ENCODE data around the gene AKIP1.
"Not testable (repeated sequence)": the region's sequence is repeated elsewhere in the genome, so short reads cannot be mapped to it uniquely, and the experiment has no call there.

AKIP1 gene

GRCh38 chr11:8911029-8911823, at the start of gene AKIP1:
AKIP1 (plus strand) TSS chr11:8911189; CDS start chr11:8911450, 261 bp downstream.
- DNase-seq = peak; percentile 94

GRCh38 chr11:8863838-8864237, 47.2 kb upstream of the AKIP1 start:
- no peak for DNase-seq

- DNase-seq = no peak
These were observed 45.7 kb upstream of the AKIP1 start for GRCh38 chr11:8865304-8865703.

- DNase-seq = no peak
These were observed 44.0 kb upstream of the AKIP1 start for GRCh38 chr11:8867035-8867434.

GRCh38 chr11:8867931-8868631, 42.9 kb upstream of the AKIP1 start:
- DNase-seq = no peak

- peak; percentile 50 for DNase-seq
These were observed 40.4 kb upstream of the AKIP1 start for GRCh38 chr11:8870411-8871170.

- no peak for DNase-seq
These were observed 39.7 kb upstream of the AKIP1 start for GRCh38 chr11:8871171-8871775.

- no peak for DNase-seq
These were observed 39.0 kb upstream of the AKIP1 start for GRCh38 chr11:8871962-8872361.

GRCh38 chr11:8873741-8874405, 37.1 kb upstream of the AKIP1 start:
- DNase-seq = no peak

- DNase-seq = no peak
These were observed 32.2 kb upstream of the AKIP1 start for GRCh38 chr11:8878771-8879170.

GRCh38 chr11:8881585-8881984, 29.4 kb upstream of the AKIP1 start:
- DNase-seq = not testable (repeated sequence)

GRCh38 chr11:8886322-8886721, 24.7 kb upstream of the AKIP1 start:
- peak; percentile 36 for DNase-seq

GRCh38 chr11:8891185-8891584, 19.8 kb upstream of the AKIP1 start:
- not testable (repeated sequence) for DNase-seq

GRCh38 chr11:8899119-8899753, 11.8 kb upstream of the AKIP1 start:
- no peak for DNase-seq

- no peak for DNase-seq
These were observed 5.3 kb upstream of the AKIP1 start for GRCh38 chr11:8905528-8906165.

- DNase-seq = no peak
These were observed 3.9 kb upstream of the AKIP1 start for GRCh38 chr11:8907116-8907515.

GRCh38 chr11:8908099-8908498, 2.9 kb upstream of the AKIP1 start:
- DNase-seq = no peak

- DNase-seq = no peak
These were observed 351 bp upstream of the AKIP1 start for GRCh38 chr11:8910649-8911026.

- DNase-seq = peak; percentile 49
These were observed 3.1 kb downstream of the AKIP1 start for GRCh38 chr11:8913961-8914660.

- DNase-seq = no peak
These were observed 3.7 kb downstream of the AKIP1 start for GRCh38 chr11:8914661-8915018.

Measured in COR-L47 (cell line).